SHP77 (cell line): ENCODE measurements around the gene CPEB3.
"Not testable (repeated sequence)": the region's sequence is repeated elsewhere in the genome, so short reads cannot be mapped to it uniquely, and the experiment has no call there.

Experiments
- DNase-seq, 2 experiments: peaks; one replicate each; lab custom pipeline; 2025; lab: John Stamatoyannopoulos, UW

CPEB3 gene

GRCh38 chr10:92267343-92267742, 23.5 kb downstream of the CPEB3 start:
- DNase-seq: no peak

DNA sequence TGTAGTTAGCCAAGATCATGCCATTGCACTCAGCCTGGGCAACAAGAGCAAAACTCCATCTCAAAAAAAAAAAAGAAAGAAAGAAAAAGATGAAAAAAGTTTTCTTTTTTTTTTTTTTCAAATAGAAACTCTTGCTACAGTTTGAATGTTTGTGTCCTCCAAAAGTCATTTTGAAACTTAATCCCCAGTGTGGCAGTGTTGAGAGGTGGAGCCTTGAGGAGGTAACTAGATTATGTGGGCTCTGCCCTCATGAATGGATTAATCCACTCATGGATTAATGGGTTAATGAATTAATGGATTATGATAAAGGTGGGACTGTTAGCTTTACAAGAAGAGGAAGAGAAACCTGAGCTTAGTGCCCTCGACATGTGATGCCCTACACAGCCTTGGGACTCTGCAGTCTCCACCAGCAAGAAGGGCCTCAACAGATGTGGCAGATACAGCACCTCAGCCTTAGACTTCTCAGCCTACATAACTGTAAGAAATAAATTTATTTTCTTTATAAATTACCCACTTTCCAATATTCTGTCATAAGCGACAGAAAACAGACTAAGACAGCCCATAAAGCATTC, 25.1 kb downstream of the CPEB3 start:
- DNase-seq: no peak

GRCh38 chr10:92264249-92264648, 26.6 kb downstream of the CPEB3 start:
- no peak for DNase-seq

GRCh38 chr10:92263396-92263795, 27.5 kb downstream of the CPEB3 start:
- DNase-seq: no peak

DNA sequence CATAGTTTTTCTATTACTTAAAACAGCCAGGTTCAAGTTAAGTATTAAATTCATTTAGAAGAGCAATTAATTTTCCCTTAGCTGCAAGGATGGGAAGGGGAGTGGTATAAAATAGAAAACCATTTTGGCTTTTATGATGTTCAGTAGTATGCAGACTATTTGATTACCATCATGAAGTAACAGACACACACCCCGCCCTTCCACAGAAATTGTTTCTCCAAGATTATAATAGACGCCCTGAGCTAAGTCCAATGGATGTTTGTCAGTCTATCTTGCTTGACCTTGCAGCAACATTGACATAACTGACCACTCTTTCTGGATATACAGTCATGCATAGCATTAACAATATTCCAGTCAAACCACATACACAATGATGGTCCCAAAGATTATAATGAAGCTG, 42.3 kb downstream of the CPEB3 start:
- no peak for DNase-seq

GRCh38 chr10:92244796-92245195, 46.1 kb downstream of the CPEB3 start:
- no peak for DNase-seq

GRCh38 chr10:92242910-92243671, 47.8 kb downstream of the CPEB3 start:
- DNase-seq: peak; percentile 52 to 57

GRCh38 chr10:92242380-92242779, 48.5 kb downstream of the CPEB3 start:
- no peak for DNase-seq

GRCh38 chr10:92241501-92241900, 49.4 kb downstream of the CPEB3 start:
- DNase-seq: no peak

DNA sequence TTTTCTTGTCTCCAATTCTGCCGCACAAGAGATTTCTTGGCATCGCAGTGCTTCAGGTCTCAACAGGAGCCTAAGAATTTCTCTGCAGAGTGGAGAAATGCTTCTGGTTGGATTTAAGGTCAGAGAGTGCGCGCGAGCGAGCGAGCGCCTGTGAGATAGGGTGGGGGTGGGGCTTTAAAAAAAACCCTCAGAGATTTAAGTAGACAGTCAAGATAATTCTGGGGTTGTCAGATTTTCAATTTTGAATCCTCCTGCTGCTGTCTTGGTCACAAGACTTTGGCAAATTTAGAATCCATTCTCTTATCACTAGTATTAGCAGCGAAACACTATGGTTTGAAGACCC, 49.7 kb downstream of the CPEB3 start:
- DNase-seq: no peak

- DNase-seq: peak; percentile 42 to 53
Measured at GRCh38 chr10:92240289-92241157, 50.4 kb downstream of the CPEB3 start.

- no peak for DNase-seq
Measured at GRCh38 chr10:92239600-92240288, 51.1 kb downstream of the CPEB3 start.

DNA sequence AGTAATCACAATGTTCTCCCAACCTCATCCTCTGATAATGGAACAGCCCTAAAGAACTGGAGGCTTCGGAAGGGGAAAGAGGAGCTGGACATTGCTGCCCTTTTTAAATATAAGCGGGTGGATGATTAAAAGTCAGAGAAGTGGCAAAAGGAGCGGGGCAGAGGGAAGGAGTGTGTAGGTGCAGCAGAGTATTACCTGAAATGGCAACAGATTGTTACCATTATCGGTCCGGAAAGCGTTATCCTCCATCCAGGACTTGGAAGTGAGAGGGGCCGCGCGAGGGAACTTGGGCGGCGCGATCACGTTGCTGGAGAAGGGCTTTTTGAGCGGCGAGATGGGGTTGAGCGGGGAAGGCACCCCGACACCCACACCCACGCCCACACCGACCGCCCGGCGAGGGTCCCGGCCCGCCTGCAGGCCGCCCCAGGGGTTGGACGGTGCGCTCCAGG, 51.7 kb downstream of the CPEB3 start:
- no peak for DNase-seq

DNA sequence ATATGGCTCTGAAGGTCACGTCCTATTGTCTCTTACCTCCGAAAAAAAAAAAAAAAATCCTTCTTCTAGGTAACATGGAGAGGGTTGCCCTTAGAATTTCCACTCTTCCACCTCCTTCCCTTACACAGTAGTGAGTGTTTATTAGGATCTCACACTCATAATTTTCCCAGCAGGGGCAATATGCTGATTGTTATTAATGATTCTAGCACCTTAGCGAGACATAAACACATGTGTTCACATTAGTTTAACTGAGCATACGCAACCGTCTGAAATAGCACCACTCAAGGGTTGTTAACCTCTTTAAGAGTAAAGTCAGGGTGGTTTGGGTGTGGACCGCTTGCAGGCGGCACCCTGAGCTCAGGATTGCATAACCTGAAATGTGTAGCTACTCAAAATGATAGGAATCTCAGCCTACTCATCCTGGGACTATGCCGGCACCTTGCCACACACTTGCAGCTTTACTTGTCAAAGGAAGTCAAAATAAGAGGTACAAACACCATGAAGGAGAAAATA, 52.2 kb downstream of the CPEB3 start:
- no peak for DNase-seq

DNA sequence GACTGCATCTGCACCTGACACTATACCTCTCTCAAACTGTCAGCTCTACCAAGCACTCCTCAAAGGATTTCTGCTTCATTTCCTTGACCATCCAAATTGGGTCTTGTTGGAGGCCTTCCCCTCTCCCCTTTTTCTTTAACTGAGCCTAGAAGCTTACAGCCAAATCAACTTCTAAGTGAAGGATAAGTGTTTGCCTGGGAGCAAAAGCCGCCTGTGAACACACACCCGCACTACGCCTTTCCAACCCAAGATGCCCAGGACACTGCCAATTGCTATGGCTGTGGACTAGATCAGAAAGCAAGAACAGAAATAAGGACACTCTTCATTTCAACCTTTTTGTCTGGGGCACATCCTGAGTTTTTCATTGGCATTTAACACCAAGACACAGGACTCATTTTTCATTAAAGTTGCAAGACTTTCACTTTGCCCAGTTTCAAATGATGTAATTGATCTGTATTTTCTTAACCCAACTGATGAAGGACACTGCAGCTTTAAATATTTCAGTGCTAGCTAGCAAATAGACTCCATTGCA, 52.8 kb downstream of the CPEB3 start:
- DNase-seq: no peak

DNA sequence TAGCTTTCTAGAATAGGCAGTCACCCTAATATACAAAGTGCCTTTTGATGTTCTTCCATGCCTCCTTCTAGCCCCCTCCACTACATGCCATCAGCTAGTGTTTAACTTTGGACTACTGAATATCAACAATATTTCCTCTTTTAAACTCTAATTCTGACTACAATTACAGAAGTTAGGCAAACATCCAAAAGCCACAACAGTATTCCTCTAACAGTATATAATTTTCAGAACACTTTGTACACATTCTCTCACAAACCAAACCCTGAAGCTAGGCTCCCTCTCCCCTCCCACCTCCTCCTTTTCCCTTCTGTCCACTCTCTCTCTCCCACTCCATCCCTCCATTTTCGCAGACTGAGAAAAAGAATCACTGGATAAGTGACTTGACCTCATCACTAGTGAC, 59.7 kb downstream of the CPEB3 start:
- no peak for DNase-seq

GRCh38 chr10:92222603-92223262, 68.1 kb downstream of the CPEB3 start:
- no peak for DNase-seq

DNA sequence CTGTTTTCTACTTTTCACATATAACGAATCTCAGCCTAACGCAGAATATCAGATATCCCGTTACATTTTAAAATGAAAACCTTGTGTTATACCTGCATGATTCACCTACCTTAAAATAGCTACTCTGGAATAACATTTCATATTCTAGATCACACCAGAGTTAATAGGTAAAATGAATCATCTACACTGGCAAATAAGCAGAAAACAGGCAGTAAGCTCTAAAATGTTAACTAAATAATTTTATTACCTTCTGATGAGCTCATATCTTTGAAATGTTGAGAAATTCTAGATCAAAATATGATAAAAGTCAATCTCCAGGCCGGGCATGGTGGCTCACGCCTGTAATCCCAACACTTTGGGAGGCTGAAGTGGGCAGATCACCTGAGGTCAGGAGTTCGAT, 71.3 kb downstream of the CPEB3 start:
- DNase-seq: no peak

DNA sequence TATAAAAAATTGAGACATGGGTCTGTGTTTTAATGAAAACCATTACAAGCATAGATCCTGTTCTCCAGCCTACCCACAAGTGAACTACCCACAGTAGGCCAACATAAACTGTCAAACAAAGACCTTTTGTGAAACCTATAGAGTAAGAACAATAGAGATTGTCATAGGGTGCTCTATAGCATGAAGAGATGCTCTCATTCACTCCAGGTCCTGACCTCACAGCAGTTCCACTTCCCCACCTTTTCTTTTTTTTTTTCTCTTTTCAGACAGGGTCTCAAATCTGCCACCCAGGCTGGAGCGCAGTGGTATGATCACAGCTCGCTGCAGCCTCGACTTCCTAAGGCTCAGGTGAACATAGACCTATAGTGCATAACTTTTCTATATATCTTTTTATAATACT, 72.3 kb downstream of the CPEB3 start:
- no peak for DNase-seq

DNA sequence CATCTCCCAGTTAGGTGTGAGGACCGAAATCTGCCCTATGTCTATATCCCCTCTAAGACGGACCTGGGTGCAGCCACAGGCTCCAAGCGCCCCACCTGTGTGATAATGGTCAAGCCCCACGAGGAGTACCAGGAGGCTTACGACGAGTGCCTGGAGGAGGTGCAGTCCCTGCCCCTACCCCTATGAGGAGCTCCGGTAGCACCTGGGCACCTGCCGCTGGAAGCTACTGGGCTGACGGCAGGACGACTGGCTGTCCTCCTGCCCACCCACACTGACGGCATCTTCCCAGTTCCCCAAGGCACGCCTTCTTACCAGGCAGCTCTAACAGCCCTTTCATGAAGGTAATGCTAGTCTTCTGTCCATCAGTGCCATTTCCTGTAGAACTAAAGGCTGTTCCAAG, 74.3 kb downstream of the CPEB3 start:
- DNase-seq: not testable (repeated sequence)

- DNase-seq: not testable (repeated sequence)
Measured at GRCh38 chr10:92215222-92215621, 75.7 kb downstream of the CPEB3 start.
